Measurements from ENCODE around the gene CDK5RAP1.

DNA sequence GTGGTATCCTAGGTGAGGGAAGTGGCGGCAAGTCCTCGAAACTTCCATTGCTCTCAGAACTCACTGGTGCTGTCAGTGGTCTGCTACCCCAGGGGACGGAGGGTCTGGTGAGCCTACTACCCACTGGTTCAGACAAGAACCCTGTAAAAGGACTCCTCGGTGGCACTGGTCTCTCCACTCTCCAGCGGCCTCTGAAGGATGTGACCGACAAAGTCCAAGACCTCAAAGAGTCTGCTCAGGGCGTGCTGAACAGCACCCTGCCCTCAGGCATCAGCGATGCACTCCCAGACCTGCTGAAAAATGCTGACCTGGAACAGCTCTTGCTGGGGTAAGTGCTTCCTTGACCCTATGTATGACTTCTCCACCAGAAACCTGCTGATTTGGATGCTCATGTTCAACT, 51.8 kb downstream of the CDK5RAP1 start:
- TF ChIP-seq, protein P1, sequence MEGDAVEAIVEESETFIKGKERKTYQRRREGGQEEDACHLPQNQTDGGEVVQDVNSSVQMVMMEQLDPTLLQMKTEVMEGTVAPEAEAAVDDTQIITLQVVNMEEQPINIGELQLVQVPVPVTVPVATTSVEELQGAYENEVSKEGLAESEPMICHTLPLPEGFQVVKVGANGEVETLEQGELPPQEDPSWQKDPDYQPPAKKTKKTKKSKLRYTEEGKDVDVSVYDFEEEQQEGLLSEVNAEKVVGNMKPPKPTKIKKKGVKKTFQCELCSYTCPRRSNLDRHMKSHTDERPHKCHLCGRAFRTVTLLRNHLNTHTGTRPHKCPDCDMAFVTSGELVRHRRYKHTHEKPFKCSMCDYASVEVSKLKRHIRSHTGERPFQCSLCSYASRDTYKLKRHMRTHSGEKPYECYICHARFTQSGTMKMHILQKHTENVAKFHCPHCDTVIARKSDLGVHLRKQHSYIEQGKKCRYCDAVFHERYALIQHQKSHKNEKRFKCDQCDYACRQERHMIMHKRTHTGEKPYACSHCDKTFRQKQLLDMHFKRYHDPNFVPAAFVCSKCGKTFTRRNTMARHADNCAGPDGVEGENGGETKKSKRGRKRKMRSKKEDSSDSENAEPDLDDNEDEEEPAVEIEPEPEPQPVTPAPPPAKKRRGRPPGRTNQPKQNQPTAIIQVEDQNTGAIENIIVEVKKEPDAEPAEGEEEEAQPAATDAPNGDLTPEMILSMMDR (IDR thresholded peaks at IDR 0.05; ENCODE audit: extremely low read depth in 1 of 2, insufficient read depth in 1 of 2, low read depth in 1 of 2, low read length in 2 of 2), result no peak
- no peak for TF ChIP-seq POLR2A (IDR thresholded peaks at IDR 0.05; ENCODE audit: low read depth, low read length)
- no peak for TF ChIP-seq POLR2AphosphoS5 (IDR thresholded peaks at IDR 0.05; ENCODE audit: insufficient read depth, low read depth, low read length)
- no peak for TF ChIP-seq FOS (IDR thresholded peaks at IDR 0.05; ENCODE audit: borderline replicate concordance, insufficient read depth, low read length)
- TF ChIP-seq MAX (IDR thresholded peaks at IDR 0.05; ENCODE audit: insufficient read depth, insufficient read length), result no peak
- no peak for TF ChIP-seq GATA2 (IDR thresholded peaks at IDR 0.05; ENCODE audit: insufficient read depth, insufficient read length, low read depth, low read length)
- TF ChIP-seq EZH2 (IDR thresholded peaks at IDR 0.05; ENCODE audit: borderline replicate concordance, low read depth, low read length, severe bottlenecking), result no peak

All from endothelial cell of umbilical vein (primary cell).